GM19438 (cell line): ENCODE data around the gene GRM5.
"Not testable (repeated sequence)": the region's sequence is repeated elsewhere in the genome, so short reads cannot be mapped to it uniquely, and the experiment has no call there.

Experiments
- ATAC-seq: cut with Tn5 transposase; IDR thresholded peaks from one replicate; pipeline ENCODE4 v1.9.1; 2021; ENCODE audit warnings: low read depth; ENCODE audit not compliant: unreplicated experiment

GRM5 gene

GRCh38 chr11:88458047-88458446 lies 607.7 kb downstream of the GRM5 start:
- ATAC-seq: not testable (repeated sequence)

DNA sequence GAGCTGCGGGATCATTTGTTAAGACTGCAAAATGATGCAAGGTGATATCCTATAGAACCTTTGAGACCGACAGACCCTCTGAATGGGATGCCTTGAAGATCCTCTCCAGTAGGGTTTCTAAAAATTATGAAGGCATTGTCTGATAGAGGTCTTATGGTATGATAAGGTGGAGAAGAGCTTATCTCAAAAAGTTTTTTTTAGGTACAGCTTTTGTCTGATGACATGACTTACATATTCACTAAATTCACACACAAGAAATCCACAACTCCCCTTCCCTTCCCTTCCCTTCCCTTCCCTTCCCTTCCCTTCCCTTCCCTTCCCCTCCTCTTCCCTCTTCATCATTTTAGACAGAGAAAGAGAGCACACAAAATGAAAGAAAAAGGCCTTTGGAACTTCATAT lies 609.8 kb downstream of the GRM5 start:
- no peak for ATAC-seq

GRCh38 chr11:88454881-88455280 lies 610.9 kb downstream of the GRM5 start:
- ATAC-seq: no peak
